ENCODE measurements around the gene ETNK2.

Gene ETNK2

DNA sequence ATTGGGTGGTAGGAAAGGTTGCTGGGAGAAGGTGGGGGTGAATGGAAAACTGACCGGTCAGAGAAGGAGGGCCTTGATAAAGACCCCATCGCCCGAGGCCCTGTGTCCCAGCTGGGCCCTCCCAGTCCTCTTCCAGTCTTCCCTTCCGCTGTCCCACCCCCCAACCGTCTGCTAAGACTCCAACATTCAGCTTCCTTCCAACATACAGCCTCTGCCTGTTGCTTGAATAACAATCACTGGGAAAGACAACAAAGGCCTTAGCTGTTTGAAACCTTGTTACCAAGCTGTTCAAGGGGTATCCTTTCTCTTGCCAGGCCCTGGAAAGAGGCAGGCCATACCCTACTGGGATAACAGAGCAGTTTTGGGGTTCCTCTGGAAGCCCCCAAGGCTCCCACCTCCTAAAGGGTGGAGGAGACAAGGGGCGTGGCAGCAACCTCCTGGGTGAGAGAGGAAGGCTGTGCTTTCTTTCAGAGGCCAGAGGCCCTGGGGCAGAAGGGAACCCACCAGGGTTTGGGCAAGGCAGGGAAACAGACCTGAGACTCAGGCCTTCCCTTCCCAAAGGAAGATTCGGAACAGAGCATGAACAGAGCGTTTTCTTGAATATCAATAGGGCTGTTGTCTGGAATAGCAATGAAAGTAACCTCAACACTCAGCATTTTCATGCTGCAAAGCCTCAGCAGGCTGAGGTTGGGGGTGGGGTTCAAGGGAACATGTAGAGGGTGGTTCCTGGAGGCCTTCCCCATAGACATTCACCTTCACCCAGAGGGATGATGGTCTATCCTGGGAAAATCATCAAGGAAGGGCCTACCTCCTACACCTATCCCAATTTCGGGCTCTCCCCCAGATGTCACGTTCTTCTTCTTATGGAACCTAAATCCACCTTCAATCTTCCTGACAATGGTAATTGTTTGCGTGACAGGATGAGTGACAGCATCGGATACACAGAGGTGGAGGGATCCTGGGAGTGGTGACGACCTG lies 4.1 kb downstream of the ETNK2 start:
- no peak for DNase-seq (ENCODE audit: low read depth)

- DNase-seq (ENCODE audit: low read depth), result no peak
These were observed 4.9 kb downstream of the ETNK2 start for GRCh38 chr1:204146965-204147364.

DNA sequence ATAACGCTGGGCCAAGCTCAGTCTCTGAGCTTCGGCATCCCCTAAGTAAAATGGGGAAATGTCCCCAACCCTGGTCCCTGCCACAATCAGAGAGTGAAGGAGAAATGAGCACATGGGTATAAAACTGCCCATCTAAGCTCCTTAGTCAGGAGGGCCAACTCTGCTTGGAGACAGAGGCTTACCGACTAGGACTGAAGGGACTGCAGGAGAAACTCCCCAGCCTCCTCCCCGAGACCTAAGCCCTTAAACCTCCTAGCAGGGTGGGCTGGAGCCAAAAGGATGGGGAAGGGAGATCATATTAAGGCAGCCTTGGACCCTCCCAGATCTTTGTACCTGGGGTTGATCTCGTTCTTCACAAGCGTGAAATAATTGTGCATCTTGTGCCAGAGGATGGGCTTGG lies 5.5 kb downstream of the ETNK2 start:
- DNase-seq (ENCODE audit: low read depth), result no peak

DNA sequence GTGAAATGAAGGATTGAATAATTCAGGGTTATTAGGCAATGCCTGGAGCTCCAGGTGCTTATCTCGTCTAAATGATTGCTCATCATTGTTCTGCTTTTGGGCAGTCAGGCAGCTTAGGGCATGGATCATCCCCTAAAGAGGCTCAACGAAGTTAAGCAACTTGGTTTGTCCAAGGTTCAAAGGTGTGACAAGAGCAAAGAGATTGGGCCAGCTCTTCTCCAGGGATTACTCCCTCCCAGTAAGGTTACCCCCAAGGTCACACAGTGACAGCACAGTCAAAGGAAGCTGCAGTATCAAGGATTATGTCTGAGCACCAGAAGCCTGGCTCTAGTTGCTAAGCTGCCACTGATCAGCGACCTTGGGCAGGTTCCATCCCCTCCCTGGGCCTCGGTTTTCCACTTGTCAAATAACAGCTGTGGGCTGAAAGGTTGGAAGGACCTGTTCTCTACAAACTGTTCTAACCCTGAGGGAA lies 6.8 kb downstream of the ETNK2 start:
- DNase-seq (ENCODE audit: low read depth), result no peak

- DNase-seq (ENCODE audit: low read depth), result no peak
These were observed 8.4 kb downstream of the ETNK2 start for GRCh38 chr1:204143276-204144041.

- no peak for DNase-seq (ENCODE audit: low read depth)
These were observed 9.5 kb downstream of the ETNK2 start for GRCh38 chr1:204142032-204142974.

- no peak for DNase-seq (ENCODE audit: low read depth)
These were observed 10.7 kb downstream of the ETNK2 start for GRCh38 chr1:204141131-204141530.

GRCh38 chr1:204139952-204140351 lies 11.9 kb downstream of the ETNK2 start:
- no peak for DNase-seq (ENCODE audit: low read depth)

DNA sequence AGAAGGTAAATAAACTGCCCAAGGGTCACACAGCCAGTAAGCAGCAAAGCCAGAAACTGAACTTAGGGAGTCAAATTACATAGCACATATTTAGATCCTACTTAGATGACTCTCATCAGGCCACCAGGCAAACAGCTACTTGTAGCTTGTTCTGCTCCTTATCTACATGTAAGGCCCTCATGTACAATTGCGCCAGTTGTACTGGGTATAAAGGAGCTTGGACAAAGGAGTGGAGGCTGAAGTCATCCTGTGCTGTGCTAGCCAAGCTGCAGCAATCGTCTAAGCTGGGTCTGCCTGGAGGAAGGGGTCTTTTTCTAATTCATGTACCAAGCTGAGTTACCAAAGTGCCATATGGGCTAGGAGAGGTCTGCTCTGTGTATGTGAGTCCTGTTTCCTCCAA lies 12.8 kb downstream of the ETNK2 start:
- DNase-seq (ENCODE audit: low read depth), result no peak

DNA sequence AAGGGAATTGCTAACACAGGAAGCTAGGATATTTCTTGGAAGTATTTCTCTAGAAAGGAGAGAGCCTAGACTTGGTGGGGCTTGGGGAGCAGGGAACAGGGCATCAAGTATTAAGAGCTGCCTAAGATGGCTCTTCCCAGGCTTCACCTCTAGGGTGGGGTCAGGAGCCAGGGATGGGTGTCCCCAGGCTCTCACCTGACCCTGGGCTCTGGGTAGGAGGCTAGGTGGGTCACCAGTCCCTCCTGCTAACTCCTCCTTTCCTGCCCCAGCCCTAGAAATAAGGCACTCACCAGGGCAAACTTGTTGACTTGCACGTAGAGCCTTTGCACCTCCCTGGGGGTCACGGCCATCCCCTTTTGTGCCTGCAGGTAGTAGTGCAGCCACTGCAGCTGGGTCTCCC lies 15.0 kb downstream of the ETNK2 start:
- DNase-seq (ENCODE audit: low read depth), result no peak

GRCh38 chr1:204134103-204134502 lies 17.7 kb downstream of the ETNK2 start:
- DNase-seq (ENCODE audit: low read depth), result no peak

- no peak for DNase-seq (ENCODE audit: low read depth)
These were observed 19.1 kb downstream of the ETNK2 start for GRCh38 chr1:204132718-204133117.

DNA sequence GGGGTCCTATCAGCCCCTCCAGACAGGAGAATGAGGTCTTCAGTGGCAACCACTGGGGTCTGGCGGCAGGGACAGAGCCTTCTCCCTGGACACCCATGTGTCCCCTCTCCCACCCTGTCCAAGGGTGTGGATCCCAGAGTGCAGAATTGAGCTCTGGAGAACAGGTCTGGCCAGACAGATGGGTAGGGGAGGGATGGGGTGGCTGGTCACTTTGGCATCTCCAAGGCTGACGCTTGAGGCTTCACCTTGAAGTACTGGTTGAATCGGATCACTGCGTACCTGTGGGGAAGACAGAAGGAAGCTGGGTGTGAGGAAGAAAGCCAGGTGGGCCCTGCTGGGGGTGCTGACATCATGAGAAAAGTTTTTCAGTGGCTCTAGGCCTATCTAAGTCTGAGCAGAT lies 19.9 kb downstream of the ETNK2 start:
- no peak for DNase-seq (ENCODE audit: low read depth)

DNA sequence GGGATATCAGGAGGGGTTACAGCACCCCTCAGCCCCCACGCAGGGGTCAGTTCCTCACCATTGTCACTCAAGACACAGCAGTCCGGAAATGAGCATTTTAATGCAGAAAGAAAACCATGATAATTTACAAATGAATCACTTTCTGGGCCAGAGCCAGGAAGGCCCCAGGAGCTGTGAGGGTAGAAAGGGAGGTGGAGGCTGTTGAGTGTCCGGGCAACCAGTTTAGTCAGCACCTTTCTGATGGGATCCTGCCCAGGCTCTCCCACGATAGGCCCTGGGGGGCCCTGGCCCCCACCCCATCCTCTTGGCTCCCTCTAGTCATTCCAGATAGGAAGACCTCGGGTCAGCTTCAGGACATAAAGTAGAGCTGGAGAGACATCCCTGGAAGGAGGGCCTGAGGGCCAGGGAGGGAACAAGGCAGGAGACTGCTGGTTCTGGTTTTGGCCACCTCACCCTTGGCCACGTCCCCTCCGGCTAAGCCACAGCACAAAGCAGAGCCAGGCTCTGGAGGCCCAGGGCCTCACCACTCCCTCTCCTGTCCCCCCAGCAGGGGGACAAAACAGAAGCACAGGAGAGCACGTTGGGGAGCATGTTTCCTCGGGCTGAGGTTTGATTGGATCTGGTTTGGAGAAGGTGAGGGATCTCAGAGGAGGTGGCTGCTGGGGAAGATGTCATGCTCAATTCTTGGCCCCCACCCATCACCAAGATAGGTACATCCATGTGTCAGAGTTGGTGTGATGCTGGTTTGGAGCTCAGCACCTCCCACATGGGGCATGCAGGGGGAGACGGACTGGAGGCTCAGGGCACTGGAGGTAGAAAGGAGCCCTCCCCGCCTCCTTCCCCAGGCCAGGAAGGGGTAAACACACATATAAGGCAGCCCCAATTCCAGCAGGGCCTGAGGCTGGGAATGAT lies 20.6 kb downstream of the ETNK2 start:
- DNase-seq (ENCODE audit: low read depth), result no peak

GRCh38 chr1:204130178-204130577 lies 21.7 kb downstream of the ETNK2 start:
- DNase-seq (ENCODE audit: low read depth), result no peak

DNA sequence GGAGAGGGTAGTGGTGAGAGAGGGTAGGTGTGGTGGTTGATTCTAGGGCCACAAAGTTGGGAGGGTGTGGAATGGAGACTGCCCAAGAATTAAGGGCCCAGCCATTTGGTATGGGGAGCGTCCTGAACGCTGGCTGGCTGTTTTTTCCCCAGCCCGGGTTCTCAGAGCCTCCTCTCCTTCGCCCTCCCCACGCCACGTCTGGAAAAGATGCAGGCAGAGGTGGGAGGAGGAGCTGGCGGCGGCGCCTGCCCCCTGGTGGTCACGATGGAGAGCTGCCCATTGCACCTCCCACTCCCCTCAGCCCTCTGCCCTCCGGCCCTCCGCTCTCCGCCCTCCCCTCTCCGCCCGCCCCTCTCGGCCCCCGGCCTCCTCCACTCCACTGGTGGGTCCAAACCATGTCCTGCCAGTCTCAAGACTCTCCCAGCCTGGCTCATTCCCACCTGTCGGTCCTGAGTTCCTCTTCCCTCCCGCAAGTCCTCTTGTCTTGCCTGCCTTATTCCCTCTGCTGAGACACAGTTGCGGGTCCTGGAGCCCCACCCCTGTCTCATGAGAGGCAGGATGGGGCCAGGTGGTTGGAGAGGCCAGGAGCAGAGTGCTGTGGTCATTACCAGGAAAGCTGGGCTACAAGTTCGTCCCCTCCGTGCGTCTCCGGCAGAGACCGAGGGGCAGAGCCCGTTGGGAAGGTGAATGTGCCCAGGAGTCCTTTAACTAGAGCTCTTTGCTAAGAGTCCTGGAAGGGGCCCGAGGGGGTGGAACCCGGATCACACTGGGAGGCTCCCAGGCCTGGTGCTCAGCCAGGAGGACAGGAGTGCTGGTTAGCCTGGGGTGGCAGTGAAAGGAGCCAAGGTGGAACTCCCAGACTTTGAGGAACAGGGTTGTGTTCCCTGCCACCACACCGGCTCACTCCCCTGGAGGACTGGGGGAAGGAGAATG lies 22.6 kb downstream of the ETNK2 start:
- DNase-seq (ENCODE audit: low read depth), result peak; percentile 45

DNA sequence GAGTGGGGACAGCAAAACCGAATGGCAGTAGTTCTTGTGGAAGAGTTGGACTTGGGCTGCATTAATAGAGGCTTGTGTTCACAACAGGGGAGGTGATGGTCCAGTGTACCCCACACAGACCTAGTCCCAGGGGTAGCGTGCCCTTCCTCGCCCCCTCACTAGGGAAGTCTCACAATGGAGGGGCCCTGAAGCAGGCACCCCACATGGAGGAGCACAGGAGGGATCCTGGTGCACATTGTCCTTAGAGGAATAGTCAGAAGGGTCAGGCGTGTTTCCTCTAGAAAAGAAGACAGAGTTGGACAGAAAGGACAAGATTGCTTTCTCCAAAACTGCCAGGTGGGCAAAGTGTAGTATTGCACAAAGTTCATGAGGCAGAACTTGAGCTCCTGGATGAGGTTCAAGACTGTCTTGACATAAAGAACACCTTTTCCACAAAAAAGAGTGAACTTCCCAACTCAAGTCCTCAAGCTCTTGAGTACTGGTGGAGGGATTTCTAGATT lies 23.3 kb downstream of the ETNK2 start:
- DNase-seq (ENCODE audit: low read depth), result no peak

DNA sequence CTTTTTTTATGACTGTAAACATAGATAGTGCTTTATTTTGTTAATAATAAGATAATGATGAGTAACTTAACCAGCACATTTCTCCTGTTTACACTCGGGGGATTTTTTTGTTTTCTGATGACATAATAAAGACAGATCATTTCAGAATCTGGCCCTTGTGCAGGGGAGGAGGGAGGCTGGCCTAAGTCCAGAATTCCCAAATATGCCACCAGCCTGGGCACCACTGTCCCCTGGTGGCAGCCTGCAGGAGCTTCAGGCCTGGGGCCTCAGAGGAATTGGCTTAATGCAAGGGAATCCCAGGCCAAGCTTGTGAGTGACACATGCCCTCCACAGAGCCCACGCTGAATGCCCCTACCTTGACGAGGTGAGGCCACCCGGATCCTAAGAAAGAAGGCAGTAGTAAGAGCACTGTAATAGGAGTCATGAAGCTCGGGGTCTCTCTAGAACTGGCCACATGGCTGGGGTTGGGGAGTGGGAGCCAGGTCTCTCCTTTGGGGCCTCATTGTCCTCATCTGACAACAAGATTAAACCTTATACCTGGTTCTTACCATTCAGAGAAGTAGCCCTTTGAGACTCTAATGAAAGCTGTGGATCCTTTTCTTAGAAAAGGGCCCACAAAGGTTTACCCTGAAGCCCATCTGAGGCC lies 24.1 kb downstream of the ETNK2 start:
- DNase-seq (ENCODE audit: low read depth), result no peak

- DNase-seq (ENCODE audit: low read depth), result no peak
These were observed 24.9 kb downstream of the ETNK2 start for GRCh38 chr1:204126956-204127355.

All from activated gamma-delta T cell treated with anti-CD3 and anti-CD28 coated beads, Interleukin-2, amount 50 U/mL, for 16 hours (primary cell).